Upper lobe of right lung (tissue), 1 donor: ENCODE results near the gene CTDSPL. TPM values are rescaled to one million over a fixed set of nuclear protein-coding genes. Genes with fewer than 3 reads are reported as not detected.

ENCODE experiments used
- ATAC-seq: fragments of 200-7000 bp; cut with Tn5 transposase; one replicate; pipeline ENCODE4 v1.9.1; 2020; ENCODE audit warnings: mild to moderate bottlenecking, moderate library complexity
- DNase-seq: peaks from one replicate; pipeline ENCODE4 v3.0.0-alpha.2; 2020
- H3K27ac ChIP-seq: fragments of 200-600 bp; one replicate; pipeline ENCODE4 v1.8.0; 2022
- H3K27me3 ChIP-seq: fragments of 200-600 bp; one replicate; pipeline ENCODE4 v1.8.0; 2022; ENCODE audit warnings: mild to moderate bottlenecking
- H3K36me3 ChIP-seq: fragments of 200-600 bp; one replicate; pipeline ENCODE4 v1.8.0; 2022
- H3K4me1 ChIP-seq: fragments of 200-600 bp; one replicate; pipeline ENCODE4 v1.8.0; 2022
- H3K4me3 ChIP-seq: fragments of 200-600 bp; one replicate; pipeline ENCODE4 v1.8.0; 2022; ENCODE audit warnings: mild to moderate bottlenecking
- H3K9me3 ChIP-seq: fragments of 200-600 bp; one replicate; pipeline ENCODE4 v1.8.0; 2022
- intact Hi-C: fragments of 100-400 bp; cut with DNase I; formaldehyde crosslinking; loops from one replicate; pipeline ENCODE4 v1.11.0; 2022
- total RNA-seq: library from RNA; stranded (reverse); fragmentation: NEBNext Ultra II Directional; extraction: Animal tissue kit (Norgen Biotek cat#: 25700); gene quantifications from one replicate; pipeline ENCODE4 v1.2.1, GENCODE V29; 2021
- TF ChIP-seq, protein P1 (sequence below): fragments of 200-600 bp; IDR thresholded peaks from one replicate; pipeline ENCODE4 v1.8.0; 2022; ENCODE audit warnings: antibody characterized with exemption
- donor health status: DM: no; HTN: yes; CAD: no; lungs with severe emphysema.

CTDSPL gene
- total RNA-seq, 1 donor from 2014 or later = 78.6 TPM

DNA sequence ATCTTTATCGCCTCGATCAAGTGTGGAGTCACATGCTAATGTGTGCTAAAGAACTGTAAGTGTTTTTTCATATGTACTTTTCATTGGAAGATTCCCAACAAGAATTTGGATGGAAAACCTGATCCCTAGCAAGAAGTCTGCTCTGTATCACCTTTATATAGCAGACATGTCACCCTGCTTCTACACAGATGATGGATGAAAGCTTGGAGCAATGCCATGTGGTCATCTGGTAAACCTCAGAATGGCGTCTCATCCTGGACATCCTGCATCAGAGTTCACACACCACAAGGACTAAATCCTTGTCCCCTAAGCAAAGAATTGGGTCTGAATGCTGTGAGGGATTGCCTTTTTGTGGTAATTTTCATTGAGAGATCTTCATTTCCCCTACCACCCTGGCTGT lies 42.1 kb upstream of the CTDSPL start:
- DNase-seq = no peak
- Histone ChIP-seq H3K27ac (no peak overlapping the region), H3K9me3 (no peaks in the 10 kb centered on the region), H3K27me3 (no peaks in the 10 kb centered on the region), H3K4me3 (no peak overlapping the region), H3K4me1 (no peaks in the 10 kb centered on the region), H3K36me3 (peaks cover 20% of the 10 kb centered on the region)
- TF ChIP-seq, protein P1, sequence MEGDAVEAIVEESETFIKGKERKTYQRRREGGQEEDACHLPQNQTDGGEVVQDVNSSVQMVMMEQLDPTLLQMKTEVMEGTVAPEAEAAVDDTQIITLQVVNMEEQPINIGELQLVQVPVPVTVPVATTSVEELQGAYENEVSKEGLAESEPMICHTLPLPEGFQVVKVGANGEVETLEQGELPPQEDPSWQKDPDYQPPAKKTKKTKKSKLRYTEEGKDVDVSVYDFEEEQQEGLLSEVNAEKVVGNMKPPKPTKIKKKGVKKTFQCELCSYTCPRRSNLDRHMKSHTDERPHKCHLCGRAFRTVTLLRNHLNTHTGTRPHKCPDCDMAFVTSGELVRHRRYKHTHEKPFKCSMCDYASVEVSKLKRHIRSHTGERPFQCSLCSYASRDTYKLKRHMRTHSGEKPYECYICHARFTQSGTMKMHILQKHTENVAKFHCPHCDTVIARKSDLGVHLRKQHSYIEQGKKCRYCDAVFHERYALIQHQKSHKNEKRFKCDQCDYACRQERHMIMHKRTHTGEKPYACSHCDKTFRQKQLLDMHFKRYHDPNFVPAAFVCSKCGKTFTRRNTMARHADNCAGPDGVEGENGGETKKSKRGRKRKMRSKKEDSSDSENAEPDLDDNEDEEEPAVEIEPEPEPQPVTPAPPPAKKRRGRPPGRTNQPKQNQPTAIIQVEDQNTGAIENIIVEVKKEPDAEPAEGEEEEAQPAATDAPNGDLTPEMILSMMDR = no peak
- intact Hi-C loops = no loop called here
- no peak for ATAC-seq

DNA sequence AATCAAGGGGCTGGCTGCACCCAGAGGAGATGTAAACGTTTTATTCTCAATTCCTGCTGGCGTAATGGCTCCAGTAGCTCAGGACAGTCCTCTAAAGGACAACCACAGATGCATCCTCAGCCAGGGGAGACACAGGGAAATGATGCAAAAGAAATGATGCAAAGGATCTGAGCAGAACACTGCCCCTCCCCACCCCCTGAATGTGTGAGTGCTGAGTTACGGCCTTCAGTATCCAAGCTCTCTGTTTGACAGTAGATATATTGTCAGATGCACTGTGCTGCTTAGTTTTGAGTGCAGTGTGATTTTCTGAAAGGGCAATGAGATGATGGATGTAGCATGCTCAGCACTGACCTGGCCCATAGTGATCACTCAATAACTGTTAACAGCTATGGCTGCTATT lies 41.4 kb upstream of the CTDSPL start:
- no peak for ATAC-seq

GRCh38 chr3:37823189-37823588 lies 38.5 kb upstream of the CTDSPL start:
- Histone ChIP-seq H3K36me3 (peaks cover 20% of the 10 kb centered on the region), H3K27me3 (no peaks in the 10 kb centered on the region), H3K27ac (no peak overlapping the region), H3K4me1 (no peaks in the 10 kb centered on the region), H3K4me3 (no peak overlapping the region), H3K9me3 (no peaks in the 10 kb centered on the region)
- TF ChIP-seq, protein P1 = no peak
- DNase-seq (no peak), ATAC-seq (no peak)
- intact Hi-C loops = no loop called here

More for the DNA sequence above, 41.4 kb upstream of the CTDSPL start:
- TF ChIP-seq, protein P1 = no peak
- H3K27ac ChIP-seq = no peak overlapping the region
- DNase-seq = no peak
- H3K4me1 ChIP-seq = no peaks in the 10 kb centered on the region
- peaks cover 20% of the 10 kb centered on the region for H3K36me3 ChIP-seq
- no peaks in the 10 kb centered on the region for H3K9me3 ChIP-seq
- intact Hi-C loops = no loop called here
- no peaks in the 10 kb centered on the region for H3K27me3 ChIP-seq
- no peak overlapping the region for H3K4me3 ChIP-seq

DNA sequence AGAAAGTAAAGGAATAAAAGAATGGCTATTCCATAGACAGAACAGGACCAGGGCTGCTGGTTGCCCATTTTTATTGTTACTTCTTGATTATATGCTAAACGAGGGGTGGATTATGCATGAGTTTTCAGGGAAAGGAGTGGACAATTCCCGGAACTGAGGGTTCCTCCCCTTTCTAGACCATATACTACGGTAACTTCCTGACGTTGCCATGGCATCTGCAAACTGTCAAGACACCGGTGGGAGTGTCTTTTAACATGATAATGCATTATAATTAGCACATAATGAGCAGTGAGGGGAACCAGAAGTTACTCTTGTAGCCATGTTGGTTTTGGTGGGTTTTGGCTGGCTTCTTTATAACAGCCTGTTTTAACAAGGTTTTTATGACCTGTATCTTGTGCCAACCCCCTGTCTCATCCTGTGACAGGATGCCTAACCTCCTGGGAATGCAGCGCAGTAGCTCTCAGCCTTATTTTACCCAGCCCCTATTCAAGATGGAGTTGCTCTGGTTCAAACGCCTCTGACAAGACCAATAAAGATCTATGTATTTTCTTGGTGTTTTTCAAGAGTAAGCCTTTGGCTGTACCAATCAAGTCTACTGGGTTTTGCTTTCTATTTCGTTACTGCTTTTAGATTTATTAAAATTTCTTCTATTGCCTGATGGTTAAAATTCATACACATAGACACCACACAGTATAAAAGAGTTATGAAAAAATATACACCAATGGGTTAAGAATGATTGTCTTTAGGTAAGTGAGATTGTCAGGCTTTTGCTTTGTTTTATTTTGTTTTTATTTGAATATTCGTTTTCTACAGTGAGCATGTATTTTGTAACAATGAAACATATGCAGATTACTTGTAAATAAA lies 37.4 kb upstream of the CTDSPL start:
- no peak for ATAC-seq
- Histone ChIP-seq H3K4me3 (no peak overlapping the region), H3K4me1 (no peaks in the 10 kb centered on the region), H3K36me3 (peaks cover 13% of the 10 kb centered on the region), H3K9me3 (no peaks in the 10 kb centered on the region), H3K27me3 (no peaks in the 10 kb centered on the region), H3K27ac (no peak overlapping the region)
- TF ChIP-seq, protein P1 = no peak
- intact Hi-C loops = no loop called here
- DNase-seq = no peak

- no peaks in the 10 kb centered on the region for H3K9me3 ChIP-seq
- no peaks in the 10 kb centered on the region for H3K4me1 ChIP-seq
- H3K4me3 ChIP-seq = no peak overlapping the region
- ATAC-seq (no peak), DNase-seq (no peak)
- TF ChIP-seq, protein P1 = no peak
- no peak overlapping the region for H3K27ac ChIP-seq
- peaks cover 7% of the 10 kb centered on the region for H3K36me3 ChIP-seq
- no peaks in the 10 kb centered on the region for H3K27me3 ChIP-seq
- intact Hi-C loops = no loop called here
These were observed 36.7 kb upstream of the CTDSPL start for GRCh38 chr3:37824954-37825328.
